T-helper 2 cell treated with Interferon-gamma antibody and Interleukin-4, amounts not matched to agents 5 μg/mL and 100 μg/mL, for 36 hours (primary cell): ENCODE results near the gene MFGE8.

Experiments used
- DNase-seq: peaks from one replicate; pipeline ENCODE4 v3.0.0; 2021; ENCODE audit warnings: low spot score
- H3K27ac Mint-ChIP-seq: one replicate; pipeline ENCODE4 v1.8.0; 2021; ENCODE audit warnings: mild to moderate bottlenecking, mixed read lengths
- H3K27me3 Mint-ChIP-seq: one replicate; pipeline ENCODE4 v1.8.0; 2021; ENCODE audit warnings: low read depth, mixed read lengths
- H3K36me3 Mint-ChIP-seq: one replicate; pipeline ENCODE4 v1.8.0; 2021; ENCODE audit warnings: low read depth, mixed read lengths
- H3K4me1 Mint-ChIP-seq: one replicate; pipeline ENCODE4 v1.8.0; 2021; ENCODE audit warnings: low read depth, mixed read lengths
- H3K4me3 Mint-ChIP-seq: one replicate; pipeline ENCODE4 v1.8.0; 2022; ENCODE audit warnings: mild to moderate bottlenecking, moderate library complexity, mixed read lengths
- H3K9me3 Mint-ChIP-seq: one replicate; pipeline ENCODE4 v1.8.0; 2021; ENCODE audit warnings: mixed read lengths

MFGE8 gene

DNA sequence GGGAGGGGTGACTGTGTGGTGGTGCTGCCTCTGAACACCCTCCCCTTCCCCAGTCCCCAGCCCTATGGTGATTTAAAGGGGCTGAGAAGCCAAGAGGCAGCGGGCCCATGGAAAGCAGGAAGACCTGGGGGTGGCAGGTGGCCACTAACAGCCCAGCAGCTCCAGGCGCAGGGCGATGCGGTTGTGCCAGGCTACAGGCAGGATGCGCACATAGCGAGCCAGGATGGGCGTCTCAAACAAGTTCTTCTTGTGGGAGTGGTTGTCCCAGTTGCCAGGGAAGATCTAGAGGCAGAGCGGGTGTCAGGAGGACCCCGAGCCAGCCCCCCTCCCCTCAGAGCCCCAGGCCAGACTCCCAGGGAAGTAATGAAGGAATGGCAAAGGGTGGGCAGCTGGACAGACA, 13.9 kb downstream of the MFGE8 start:
- no peak overlapping the region for H3K4me3 Mint-ChIP-seq

DNA sequence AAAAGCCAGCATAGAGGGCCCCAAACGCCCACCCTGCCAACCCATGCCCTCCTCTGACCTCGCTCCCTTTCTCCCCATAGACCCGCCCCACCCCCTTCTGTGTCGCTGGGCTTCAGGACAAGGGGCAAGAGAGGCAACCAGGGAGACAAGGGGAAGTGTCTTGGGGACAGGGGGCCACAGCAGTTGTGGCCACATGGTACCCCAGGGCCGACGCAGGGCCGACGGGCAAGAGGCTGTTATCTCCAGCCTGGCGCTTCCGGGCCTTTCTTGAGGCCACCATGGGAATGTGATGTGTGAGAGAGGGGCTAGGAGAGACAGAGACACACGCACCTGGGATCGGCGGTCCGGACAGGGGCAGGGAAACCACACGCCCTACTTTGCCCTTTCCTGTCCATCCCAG, 14.4 kb downstream of the MFGE8 start:
- DNase-seq: no peak
- Mint-ChIP-seq H3K27me3 (peaks cover 2% of the 10 kb centered on the region), H3K4me3 (no peak overlapping the region), H3K9me3 (no peaks in the 10 kb centered on the region), H3K4me1 (peaks cover 20% of the 10 kb centered on the region), H3K36me3 (peaks cover 3% of the 10 kb centered on the region), H3K27ac (no peak overlapping the region)

More for the DNA sequence above, 13.9 kb downstream of the MFGE8 start:
- H3K27ac Mint-ChIP-seq: no peak overlapping the region
- H3K4me1 Mint-ChIP-seq: peaks cover 25% of the 10 kb centered on the region
- peaks cover 2% of the 10 kb centered on the region for H3K27me3 Mint-ChIP-seq
- no peaks in the 10 kb centered on the region for H3K9me3 Mint-ChIP-seq
- H3K36me3 Mint-ChIP-seq: peaks cover 8% of the 10 kb centered on the region
- no peak for DNase-seq

DNA sequence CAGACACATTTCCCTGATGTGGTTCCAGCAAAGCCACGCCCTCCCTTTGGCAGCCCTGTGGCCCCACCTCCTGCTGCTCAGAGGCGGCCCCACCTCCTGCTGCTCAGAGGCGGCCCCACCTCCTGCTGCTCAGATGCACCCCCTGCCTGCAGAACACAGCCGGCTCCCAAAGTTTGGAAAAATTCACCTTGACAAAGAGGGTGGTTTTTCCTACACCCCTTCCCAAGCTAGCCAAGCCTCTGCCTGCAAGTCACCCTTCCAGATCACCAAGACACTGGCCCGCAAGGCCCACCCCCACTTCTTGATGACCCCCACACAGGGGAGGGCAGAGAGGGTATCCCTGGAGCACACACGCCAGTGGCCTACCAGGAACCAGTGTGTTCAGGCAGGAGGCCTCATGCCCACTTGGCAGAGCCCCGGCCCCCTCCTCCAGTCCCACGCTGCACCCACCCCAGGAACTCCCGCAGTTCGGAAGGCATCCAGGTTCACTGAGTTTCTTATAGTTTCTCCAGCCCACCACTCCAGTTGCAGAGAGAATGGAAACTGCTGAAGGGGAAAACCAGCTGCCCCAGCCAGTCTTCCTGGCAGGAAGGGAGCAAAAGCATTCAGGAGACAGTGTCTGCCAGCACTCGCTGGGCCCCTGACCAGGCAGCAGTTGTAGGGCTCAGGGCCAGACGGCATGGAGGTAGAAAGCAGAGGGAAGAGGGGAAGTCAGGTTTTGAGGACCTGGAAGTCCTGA, 15.6 kb downstream of the MFGE8 start:
- Mint-ChIP-seq H3K27ac (no peak overlapping the region), H3K36me3 (peaks cover 3% of the 10 kb centered on the region), H3K4me1 (peaks cover 20% of the 10 kb centered on the region), H3K27me3 (peaks cover 2% of the 10 kb centered on the region), H3K9me3 (no peaks in the 10 kb centered on the region), H3K4me3 (no peak overlapping the region)
- peak; percentile 76 for DNase-seq

DNA sequence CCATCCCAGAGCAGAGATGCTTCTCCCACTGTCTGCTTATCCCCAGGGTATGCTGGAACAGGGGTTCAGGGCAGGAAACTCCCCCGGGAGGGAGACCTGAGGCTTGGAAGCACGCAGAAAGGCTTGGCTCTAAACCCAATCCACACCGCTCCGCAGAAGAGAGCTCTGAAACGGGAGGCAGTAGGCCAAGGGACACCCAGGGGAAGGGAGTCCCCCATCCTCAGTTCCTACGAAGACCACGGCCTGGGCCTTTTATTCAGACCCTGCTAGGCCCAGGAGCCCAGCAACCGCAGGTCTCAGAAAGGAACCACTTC, 16.1 kb downstream of the MFGE8 start:
- peaks cover 3% of the 10 kb centered on the region for H3K36me3 Mint-ChIP-seq
- peaks cover 2% of the 10 kb centered on the region for H3K27me3 Mint-ChIP-seq
- DNase-seq: no peak
- peaks cover 19% of the 10 kb centered on the region for H3K4me1 Mint-ChIP-seq
- H3K4me3 Mint-ChIP-seq: no peak overlapping the region
- H3K9me3 Mint-ChIP-seq: no peaks in the 10 kb centered on the region
- no peak overlapping the region for H3K27ac Mint-ChIP-seq

DNA sequence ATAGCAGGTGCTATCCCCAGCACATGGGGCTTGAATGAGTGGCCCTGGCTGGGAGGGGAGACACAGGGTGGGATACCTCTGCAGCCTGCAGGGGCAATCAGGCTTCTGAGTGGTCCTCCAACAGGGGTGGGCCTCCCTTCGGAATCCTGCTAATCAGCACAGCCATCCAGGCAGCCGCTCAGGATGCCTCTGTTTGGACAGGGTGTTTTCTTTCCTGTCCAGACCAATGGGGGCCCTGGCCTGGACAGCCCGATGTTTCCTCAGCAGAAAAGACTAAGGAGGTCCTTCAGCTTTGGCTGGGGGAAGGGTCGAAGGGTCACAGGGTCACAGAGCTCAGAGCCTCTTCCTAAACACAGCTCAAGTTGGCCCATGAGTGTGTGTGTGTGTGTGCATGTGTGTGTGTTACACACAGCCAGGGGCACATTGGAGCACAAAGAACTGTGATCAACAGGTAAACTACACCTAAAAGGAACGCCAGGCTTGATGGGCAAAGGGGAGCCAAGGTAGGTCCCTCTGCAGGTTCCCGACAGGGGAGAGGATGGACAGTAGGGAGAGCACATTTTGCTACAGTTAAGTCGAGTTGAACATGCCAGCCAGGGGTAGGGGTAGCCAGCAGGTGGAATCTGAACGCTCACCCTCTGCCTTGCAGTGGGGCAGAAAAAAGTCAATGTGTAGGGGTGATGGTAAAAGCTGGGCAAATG, 16.7 kb downstream of the MFGE8 start:
- peaks cover 1% of the 10 kb centered on the region for H3K36me3 Mint-ChIP-seq
- DNase-seq: no peak
- peaks cover 17% of the 10 kb centered on the region for H3K4me1 Mint-ChIP-seq
- H3K27me3 Mint-ChIP-seq: peaks cover 2% of the 10 kb centered on the region
- peak overlapping the region; percentile 68 for H3K27ac Mint-ChIP-seq
- H3K4me3 Mint-ChIP-seq: peak overlapping the region; percentile 61
- no peaks in the 10 kb centered on the region for H3K9me3 Mint-ChIP-seq

DNA sequence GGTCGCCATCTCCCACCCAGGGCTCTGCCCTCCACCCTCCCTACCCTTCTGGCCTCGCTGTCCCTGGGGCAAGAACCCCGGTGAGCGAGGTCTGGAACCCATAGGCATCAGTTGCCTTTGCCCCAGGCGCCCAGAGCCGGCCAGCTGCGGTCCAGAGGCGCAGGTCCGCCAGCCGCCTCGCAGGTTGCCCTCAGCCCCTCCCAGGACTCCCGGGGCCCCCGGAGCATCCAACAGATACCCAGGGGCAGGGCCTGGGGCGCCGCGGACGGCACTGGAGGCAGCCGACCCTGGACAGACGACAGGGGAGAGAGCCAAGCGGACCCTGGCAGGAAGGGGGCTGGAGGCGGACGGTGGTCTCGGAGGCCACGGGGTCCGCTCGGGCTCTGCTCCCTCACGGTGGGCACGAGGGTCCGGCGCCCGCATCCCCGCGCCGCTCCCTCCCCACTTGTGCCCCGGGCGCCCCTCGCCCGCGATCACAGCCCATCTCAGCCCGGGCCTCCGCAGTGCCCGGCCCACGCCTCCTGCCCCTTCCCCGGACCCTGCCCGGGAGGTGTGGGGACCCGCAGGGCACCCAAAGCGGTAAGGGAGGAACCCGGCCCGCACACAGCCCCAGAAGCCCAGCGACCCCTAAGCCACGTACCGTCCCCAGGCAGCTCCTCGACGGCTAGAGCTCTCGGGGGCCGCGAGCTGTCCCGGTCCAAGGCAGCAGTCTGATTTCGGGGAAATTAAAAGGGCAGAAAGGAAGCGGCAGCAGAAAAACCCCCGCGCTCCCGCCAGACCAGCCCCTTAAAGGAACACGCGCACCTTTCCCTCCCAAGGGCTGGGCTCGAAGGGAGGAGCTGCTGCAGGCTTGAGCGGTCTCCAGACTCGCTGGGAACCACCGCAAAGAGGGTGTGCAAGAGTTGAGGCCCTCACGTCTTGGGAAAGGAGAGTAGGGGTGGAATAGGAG, 18.1 kb downstream of the MFGE8 start, which contains the start of gene HAPLN3:
Gene HAPLN3 (minus strand): TSS at position 726 of the 949 bp plus-strand sequence. CDS start 8,246 bp downstream, outside the sequence.
- Mint-ChIP-seq H3K4me3 (peak within 1 kb of the TSS; percentile 90), H3K27ac (peak within 1 kb of the TSS; percentile 78), H3K27me3 (peaks cover 2% of the 10 kb centered on the region), H3K36me3 (peaks cover 1% of the 10 kb centered on the region), H3K4me1 (peaks cover 17% of the 10 kb centered on the region), H3K9me3 (no peaks in the 10 kb centered on the region)
- DNase-seq: peak; percentile 59

DNA sequence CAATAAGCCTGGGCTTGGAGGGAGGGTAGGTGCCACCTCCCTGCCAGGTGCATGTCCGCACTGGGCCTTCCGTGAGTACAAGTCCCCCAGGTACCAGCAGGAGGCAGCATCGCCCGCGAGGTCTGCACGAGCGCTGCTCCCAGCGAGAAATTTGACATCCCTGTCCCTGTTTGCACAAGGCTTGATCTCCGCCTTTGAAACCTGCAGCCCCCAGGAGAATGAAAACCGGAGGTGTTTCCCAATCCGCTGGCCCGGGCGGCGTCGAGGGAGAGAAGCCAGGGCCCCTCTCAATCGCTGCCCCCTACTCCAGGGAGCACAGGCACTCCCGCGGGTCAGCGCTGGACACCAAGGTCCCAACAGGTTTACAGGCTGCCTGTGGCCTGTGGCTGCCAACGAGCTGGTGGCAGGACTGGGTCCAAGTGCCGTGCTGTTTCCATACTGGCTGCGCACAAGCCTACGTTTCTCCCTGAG, 18.8 kb downstream of the MFGE8 start:
- peak overlapping the region; percentile 26 for H3K27ac Mint-ChIP-seq
- peaks cover 2% of the 10 kb centered on the region for H3K27me3 Mint-ChIP-seq
- no peaks in the 10 kb centered on the region for H3K9me3 Mint-ChIP-seq
- H3K4me1 Mint-ChIP-seq: peaks cover 17% of the 10 kb centered on the region
- peak overlapping the region; percentile 90 for H3K4me3 Mint-ChIP-seq
- peaks cover 4% of the 10 kb centered on the region for H3K36me3 Mint-ChIP-seq
- peak; percentile 69 for DNase-seq

DNA sequence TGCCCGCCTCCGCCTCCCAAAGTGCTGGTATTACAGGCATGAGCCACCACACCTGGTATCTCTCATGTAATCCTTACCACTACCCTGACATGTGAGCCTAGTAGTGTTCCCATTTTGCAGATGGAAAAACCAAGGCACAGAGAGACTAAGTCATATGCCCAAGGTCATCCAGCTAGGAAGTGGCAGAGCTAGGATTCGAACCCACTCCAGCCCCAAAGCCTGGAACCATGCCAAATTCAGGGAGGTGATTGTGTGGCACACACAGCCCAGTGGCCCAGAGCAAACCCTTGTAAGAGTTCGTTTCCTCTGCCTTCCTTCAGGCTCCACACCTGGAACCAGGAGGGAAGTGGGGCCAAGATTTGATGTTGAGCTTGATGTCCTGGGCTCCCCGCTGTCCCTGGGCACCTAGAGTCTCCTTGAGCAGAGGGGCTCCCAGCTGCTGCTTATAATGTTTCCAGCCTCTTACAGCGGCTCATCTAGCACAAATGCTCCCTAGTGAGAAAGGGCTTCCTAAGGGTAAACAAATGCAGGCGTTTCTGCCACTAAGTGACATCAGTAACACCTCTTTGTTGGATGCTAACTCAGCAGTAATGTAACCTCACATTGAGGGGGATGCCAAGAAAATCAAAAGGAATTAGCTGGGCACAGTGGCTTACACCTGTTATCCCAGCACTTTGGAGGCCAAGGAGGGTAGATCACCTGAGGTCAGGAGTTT, 21.5 kb downstream of the MFGE8 start:
- H3K27me3 Mint-ChIP-seq: peaks cover 2% of the 10 kb centered on the region
- H3K4me3 Mint-ChIP-seq: no peak overlapping the region
- peaks cover 8% of the 10 kb centered on the region for H3K4me1 Mint-ChIP-seq
- H3K9me3 Mint-ChIP-seq: no peaks in the 10 kb centered on the region
- no peak overlapping the region for H3K27ac Mint-ChIP-seq
- DNase-seq: no peak
- H3K36me3 Mint-ChIP-seq: peaks cover 8% of the 10 kb centered on the region

DNA sequence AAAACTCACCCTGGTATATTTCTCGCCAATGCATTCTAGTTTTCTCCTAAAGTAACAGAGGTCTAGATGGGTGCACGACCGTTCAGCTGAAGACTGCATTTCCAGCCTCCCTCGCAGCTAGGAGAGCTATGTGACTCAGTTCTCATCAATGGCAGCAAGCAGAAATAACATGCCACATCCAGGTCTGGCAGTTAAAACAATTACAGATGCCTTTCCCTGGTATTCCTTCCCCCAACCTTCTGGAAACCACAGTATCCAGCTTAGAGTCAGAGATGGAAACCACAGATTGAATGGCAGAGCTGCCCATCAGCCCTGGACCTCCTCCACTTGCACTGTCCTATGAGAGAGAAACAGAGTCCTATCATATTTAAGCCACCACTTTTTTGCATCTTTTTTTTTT, 22.7 kb downstream of the MFGE8 start:
- Mint-ChIP-seq H3K27me3 (peaks cover under 1% of the 10 kb centered on the region), H3K36me3 (peaks cover 8% of the 10 kb centered on the region), H3K4me3 (no peak overlapping the region), H3K4me1 (peaks cover 2% of the 10 kb centered on the region), H3K9me3 (no peaks in the 10 kb centered on the region), H3K27ac (no peak overlapping the region)
- DNase-seq: no peak

DNA sequence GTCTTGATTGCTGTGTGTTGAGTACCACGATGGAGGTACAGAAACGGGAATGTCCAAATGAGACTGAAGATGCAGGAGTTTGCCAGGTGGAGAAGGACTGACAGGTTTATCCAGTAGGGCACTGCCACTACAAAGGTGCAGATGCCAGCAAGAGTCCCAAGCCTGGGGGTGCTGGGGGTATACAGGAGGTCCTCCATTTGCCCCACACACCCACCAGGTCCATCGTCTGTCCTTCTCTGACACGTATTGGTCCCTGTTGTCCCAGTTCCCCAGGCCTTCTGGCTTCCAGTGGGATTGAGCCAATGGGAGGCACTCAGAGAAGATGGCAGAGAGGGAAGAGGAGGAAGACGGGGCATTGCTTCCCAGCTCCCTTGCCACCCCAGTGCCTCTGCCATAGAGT, 24.5 kb downstream of the MFGE8 start:
- H3K4me3 Mint-ChIP-seq: no peak overlapping the region
- peaks cover 18% of the 10 kb centered on the region for H3K36me3 Mint-ChIP-seq
- no peaks in the 10 kb centered on the region for H3K9me3 Mint-ChIP-seq
- H3K27me3 Mint-ChIP-seq: no peaks in the 10 kb centered on the region
- no peaks in the 10 kb centered on the region for H3K4me1 Mint-ChIP-seq
- no peak for DNase-seq
- no peak overlapping the region for H3K27ac Mint-ChIP-seq

DNA sequence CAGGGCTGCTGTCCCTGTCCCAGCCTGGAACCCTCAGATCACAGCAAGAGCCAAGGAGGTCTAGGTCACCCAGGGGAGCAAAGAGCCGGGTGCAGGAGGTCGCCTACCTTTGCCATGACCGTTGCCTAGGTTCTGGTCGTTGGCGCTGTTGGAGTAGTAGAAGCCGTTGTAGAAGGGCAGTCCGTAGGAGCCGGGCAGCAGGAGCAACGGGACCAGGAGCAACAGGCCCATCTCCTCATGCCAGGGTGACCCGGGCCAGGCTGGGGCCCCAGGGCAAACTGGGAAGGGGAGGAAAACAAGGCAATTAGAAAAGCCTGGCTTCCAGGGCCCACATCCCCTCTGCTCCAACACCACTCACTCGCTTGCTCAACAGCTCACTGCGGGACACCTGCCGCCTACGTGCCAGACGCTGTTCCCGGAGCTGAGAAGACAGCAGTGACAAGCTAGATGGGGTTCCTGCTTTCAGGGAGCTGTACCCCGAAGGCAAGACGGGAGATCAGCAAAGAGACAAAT, 26.1 kb downstream of the MFGE8 start:
- Mint-ChIP-seq H3K4me1 (no peaks in the 10 kb centered on the region), H3K27ac (no peak overlapping the region), H3K9me3 (no peaks in the 10 kb centered on the region), H3K4me3 (no peak overlapping the region), H3K36me3 (peaks cover 22% of the 10 kb centered on the region), H3K27me3 (no peaks in the 10 kb centered on the region)
- no peak for DNase-seq

DNA sequence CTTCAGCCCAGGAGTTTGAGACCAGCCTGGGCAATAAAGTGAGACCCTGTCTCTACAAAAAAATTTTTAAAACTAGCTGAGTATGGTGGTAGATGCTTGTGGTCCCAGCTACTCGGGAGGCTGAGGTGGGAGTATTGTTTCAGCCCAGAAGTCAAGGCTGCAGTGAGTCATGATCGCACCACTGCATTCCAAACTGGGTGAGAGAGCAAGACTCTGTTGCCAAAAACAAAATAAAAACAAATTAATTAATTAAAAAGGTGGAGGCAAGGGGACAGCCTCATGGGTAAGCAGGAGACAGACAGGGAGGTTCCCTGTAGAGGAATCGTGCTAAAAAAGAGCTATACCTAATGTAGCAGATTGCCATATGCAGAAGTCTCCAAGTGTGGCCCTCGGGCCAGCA, 30.4 kb downstream of the MFGE8 start:
- H3K27ac Mint-ChIP-seq: no peak overlapping the region

DNA sequence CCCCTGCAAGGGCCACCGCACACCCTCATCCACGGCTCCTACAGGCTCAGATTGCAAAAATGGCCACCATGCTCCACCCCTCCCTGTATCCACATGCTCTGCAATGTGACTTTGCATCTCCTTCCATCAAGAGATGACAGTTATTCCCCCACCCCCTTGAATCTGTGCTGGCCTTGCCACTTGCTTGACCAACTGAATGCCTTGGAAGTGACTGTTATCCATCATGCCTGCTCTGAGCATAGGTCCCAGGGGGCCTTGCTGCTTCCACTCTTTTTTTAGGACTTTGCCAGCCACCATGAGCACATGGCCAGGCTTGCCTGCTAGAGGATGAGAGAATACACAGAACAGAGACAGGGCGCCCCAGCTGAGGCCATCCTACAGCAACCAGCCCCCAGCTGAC, 31.4 kb downstream of the MFGE8 start:
- no peak overlapping the region for H3K4me3 Mint-ChIP-seq
- H3K27ac Mint-ChIP-seq: no peak overlapping the region
- H3K36me3 Mint-ChIP-seq: peaks cover 18% of the 10 kb centered on the region
- no peak for DNase-seq
- H3K4me1 Mint-ChIP-seq: no peaks in the 10 kb centered on the region
- H3K27me3 Mint-ChIP-seq: no peaks in the 10 kb centered on the region
- no peaks in the 10 kb centered on the region for H3K9me3 Mint-ChIP-seq

More for the DNA sequence above, 30.4 kb downstream of the MFGE8 start:
- H3K4me1 Mint-ChIP-seq: no peaks in the 10 kb centered on the region
- no peaks in the 10 kb centered on the region for H3K27me3 Mint-ChIP-seq
- DNase-seq: no peak
- no peaks in the 10 kb centered on the region for H3K9me3 Mint-ChIP-seq
- no peak overlapping the region for H3K4me3 Mint-ChIP-seq
- peaks cover 21% of the 10 kb centered on the region for H3K36me3 Mint-ChIP-seq
